GM12873 (cell line): ENCODE measurements around the gene ELOVL5.

Experiments
- TF ChIP-seq, protein P1 (sequence below): IDR thresholded peaks from 2 replicates; pipeline ENCODE4 v1.5.1; 2012; ENCODE audit warnings: low read depth, mild to moderate bottlenecking, moderate library complexity, low read length, control low read depth; ENCODE audit not compliant: insufficient read depth; ENCODE audit errors: missing control alignments

Gene ELOVL5

DNA sequence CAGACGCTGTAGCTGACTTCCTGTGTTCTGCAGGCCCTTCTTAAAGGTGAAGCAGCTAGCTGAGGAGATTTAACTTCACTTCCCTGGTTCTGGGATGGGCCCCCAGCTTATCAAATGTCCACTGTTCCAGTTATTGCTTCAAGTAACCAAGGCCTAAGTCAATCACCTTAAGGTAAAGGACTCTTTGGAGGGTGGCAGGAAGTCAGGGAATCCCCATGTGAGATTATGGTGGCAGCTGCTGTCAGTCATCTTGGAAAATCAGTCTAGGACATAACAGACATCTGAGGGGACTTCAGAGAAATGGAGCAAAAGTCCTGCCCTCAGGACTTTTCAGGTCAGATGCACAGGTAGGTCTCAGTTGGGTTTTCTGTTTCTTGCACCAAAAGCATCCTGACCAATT, 3.8 kb downstream of the ELOVL5 start:
- TF ChIP-seq, protein P1, sequence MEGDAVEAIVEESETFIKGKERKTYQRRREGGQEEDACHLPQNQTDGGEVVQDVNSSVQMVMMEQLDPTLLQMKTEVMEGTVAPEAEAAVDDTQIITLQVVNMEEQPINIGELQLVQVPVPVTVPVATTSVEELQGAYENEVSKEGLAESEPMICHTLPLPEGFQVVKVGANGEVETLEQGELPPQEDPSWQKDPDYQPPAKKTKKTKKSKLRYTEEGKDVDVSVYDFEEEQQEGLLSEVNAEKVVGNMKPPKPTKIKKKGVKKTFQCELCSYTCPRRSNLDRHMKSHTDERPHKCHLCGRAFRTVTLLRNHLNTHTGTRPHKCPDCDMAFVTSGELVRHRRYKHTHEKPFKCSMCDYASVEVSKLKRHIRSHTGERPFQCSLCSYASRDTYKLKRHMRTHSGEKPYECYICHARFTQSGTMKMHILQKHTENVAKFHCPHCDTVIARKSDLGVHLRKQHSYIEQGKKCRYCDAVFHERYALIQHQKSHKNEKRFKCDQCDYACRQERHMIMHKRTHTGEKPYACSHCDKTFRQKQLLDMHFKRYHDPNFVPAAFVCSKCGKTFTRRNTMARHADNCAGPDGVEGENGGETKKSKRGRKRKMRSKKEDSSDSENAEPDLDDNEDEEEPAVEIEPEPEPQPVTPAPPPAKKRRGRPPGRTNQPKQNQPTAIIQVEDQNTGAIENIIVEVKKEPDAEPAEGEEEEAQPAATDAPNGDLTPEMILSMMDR, result no peak

GRCh38 chr6:53343092-53343491, 5.7 kb downstream of the ELOVL5 start:
- TF ChIP-seq, protein P1, result no peak

GRCh38 chr6:53342217-53342616, 6.5 kb downstream of the ELOVL5 start:
- TF ChIP-seq, protein P1, result no peak

DNA sequence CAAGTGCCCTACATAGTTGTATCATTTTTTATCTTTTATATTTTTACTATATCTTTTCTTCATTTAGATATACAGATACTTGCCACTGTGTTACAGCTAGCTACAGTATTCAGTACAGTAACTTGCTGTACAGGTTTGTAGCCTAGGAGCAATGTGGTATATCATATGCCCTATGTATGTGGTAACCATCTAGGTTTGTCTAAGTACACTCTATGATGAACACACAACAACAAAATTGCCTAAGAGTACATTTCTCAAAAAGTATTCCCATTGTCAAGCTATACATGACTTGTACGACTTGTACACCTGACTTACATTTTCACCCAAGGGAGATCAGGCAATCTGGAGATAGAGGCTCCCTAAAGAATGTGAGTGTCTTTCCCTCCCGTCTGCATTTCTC, 8.2 kb downstream of the ELOVL5 start:
- TF ChIP-seq, protein P1, result no peak

- TF ChIP-seq, protein P1, result no peak
Observed at GRCh38 chr6:53339424-53339823, 9.3 kb downstream of the ELOVL5 start.

GRCh38 chr6:53338304-53338703, 10.4 kb downstream of the ELOVL5 start:
- TF ChIP-seq, protein P1, result no peak

- TF ChIP-seq, protein P1, result no peak
Observed at GRCh38 chr6:53336070-53336469, 12.7 kb downstream of the ELOVL5 start.
